Neural progenitor cell (in vitro differentiated cells): ENCODE measurements around the gene COX8C. TPM values are rescaled to one million over a fixed set of nuclear protein-coding genes. Genes with fewer than 3 reads are reported as not detected.

ENCODE experiments used
- DNase-seq: peaks from one replicate; pipeline ENCODE4 v3.0.0-alpha.2; 2016; ENCODE audit warnings: low spot score
- H2AFZ ChIP-seq: fragments of 200-600 bp; sonication (generic); replicated peaks from 2 replicates; pipeline ENCODE4 v1.6.1; 2016; ENCODE audit warnings: antibody characterized with exemption
- H3F3A ChIP-seq: fragments of 200-600 bp; sonication (generic); 2 replicates; pipeline ENCODE4 v1.6.1; 2016; ENCODE audit warnings: antibody characterized with exemption, low read depth
- H3K27ac ChIP-seq: fragments of 200-600 bp; sonication (generic); 2 replicates; pipeline ENCODE4 v1.5.1; 2016; ENCODE audit warnings: mild to moderate bottlenecking
- H3K27me3 ChIP-seq: fragments of 200-600 bp; sonication (generic); 2 replicates; pipeline ENCODE4 v1.6.1; 2016; ENCODE audit warnings: mild to moderate bottlenecking, moderate library complexity
- H3K36me3 ChIP-seq: fragments of 200-600 bp; sonication (generic); 2 replicates; pipeline ENCODE4 v1.5.1; 2016
- H3K4me1 ChIP-seq: fragments of 200-600 bp; sonication (generic); 2 replicates; pipeline ENCODE4 v1.6.1; 2016; ENCODE audit warnings: mixed run types
- H3K4me2 ChIP-seq: fragments of 200-600 bp; sonication (generic); 2 replicates; pipeline ENCODE4 v1.6.1; 2016
- H3K4me3 ChIP-seq: fragments of 200-600 bp; sonication (generic); 2 replicates; pipeline ENCODE4 v1.5.1; 2016
- H3K79me2 ChIP-seq: fragments of 200-600 bp; sonication (generic); 2 replicates; pipeline ENCODE4 v1.6.1; 2016; ENCODE audit warnings: low read depth
- H3K9ac ChIP-seq: fragments of 200-600 bp; sonication (generic); 2 replicates; pipeline ENCODE4 v1.6.1; 2016
- H3K9me3 ChIP-seq: fragments of 200-600 bp; sonication (generic); 2 replicates; pipeline ENCODE4 v1.5.1; 2016; ENCODE audit warnings: low read depth
- H4K20me1 ChIP-seq: fragments of 200-600 bp; sonication (generic); 2 replicates; pipeline ENCODE4 v1.6.1; 2016; ENCODE audit warnings: low read depth
- H3K27ac Mint-ChIP-seq: 3 replicates; pipeline ENCODE4 v1.8.0; 2021; ENCODE audit warnings: mixed read lengths
- H3K27me3 Mint-ChIP-seq: 2 replicates; pipeline ENCODE4 v1.8.0; 2022; ENCODE audit warnings: low read depth, mild to moderate bottlenecking, inconsistent platforms, moderate library complexity, mixed read lengths; ENCODE audit not compliant: insufficient read depth
- H3K36me3 Mint-ChIP-seq: 3 replicates; pipeline ENCODE4 v1.8.0; 2021; ENCODE audit warnings: mixed read lengths
- H3K4me1 Mint-ChIP-seq: 3 replicates; pipeline ENCODE4 v1.8.0; 2021; ENCODE audit warnings: mixed read lengths
- H3K4me3 Mint-ChIP-seq: 3 replicates; pipeline ENCODE4 v1.8.0; 2021; ENCODE audit warnings: mild to moderate bottlenecking, moderate library complexity, mixed read lengths
- H3K9me3 Mint-ChIP-seq: 3 replicates; pipeline ENCODE4 v1.8.0; 2020; ENCODE audit warnings: mixed read lengths
- CTCF ChIP-seq: fragments of 200-600 bp; sonication (generic); IDR thresholded peaks from 2 replicates; pipeline ENCODE4 v1.5.1; 2017; ENCODE audit warnings: antibody characterized with exemption, mild to moderate bottlenecking
- EZH2 ChIP-seq: fragments of 200-600 bp; sonication (generic); IDR thresholded peaks from 2 replicates; pipeline ENCODE4 v1.6.1; 2017; ENCODE audit warnings: antibody characterized with exemption, mild to moderate bottlenecking, moderate library complexity
- EZH2phosphoT487 ChIP-seq: fragments of 200-600 bp; sonication (generic); IDR thresholded peaks from 2 replicates; pipeline ENCODE4 v1.6.1; 2017; ENCODE audit warnings: antibody characterized with exemption
- total RNA-seq: library from RNA; depleted of rRNA; stranded (reverse); fragments of >200 nt; gene quantifications from 2 replicates; pipeline ENCODE4 v1.2.3, GENCODE V29; 2015; ENCODE audit warnings: low replicate concordance

COX8C gene
- total RNA-seq, 1 donor from 2014 or later = not detected

GRCh38 chr14:93304771-93305170 lies 42.2 kb upstream of the COX8C start:
- no peak overlapping the region for H3K4me3 ChIP-seq
- no peak overlapping the region for H3K27ac ChIP-seq
- no peak overlapping the region for H3K4me2 ChIP-seq
- TF ChIP-seq CTCF = no peak
- H3K9ac ChIP-seq = no peak overlapping the region
- Mint-ChIP-seq H3K27ac (no peak overlapping the region), H3K9me3 (no peaks in the 10 kb centered on the region), H3K4me1 (peaks cover 20% of the 10 kb centered on the region), H3K36me3 (peaks cover 2% of the 10 kb centered on the region), H3K27me3 (peaks cover 5% of the 10 kb centered on the region), H3K4me3 (no peak overlapping the region)
- peaks cover 17% of the 10 kb centered on the region for H3F3A ChIP-seq
- H3K9me3 ChIP-seq = no peaks in the 10 kb centered on the region
- H3K27me3 ChIP-seq = no peaks in the 10 kb centered on the region
- peaks cover 100% of the 10 kb centered on the region for H3K79me2 ChIP-seq
- H4K20me1 ChIP-seq = peaks cover 27% of the 10 kb centered on the region
- peaks cover 24% of the 10 kb centered on the region for H3K4me1 ChIP-seq
- DNase-seq = no peak
- H2AFZ ChIP-seq = no peak overlapping the region
- H3K36me3 ChIP-seq = no peaks in the 10 kb centered on the region

- H3K4me3 ChIP-seq = no peak overlapping the region
- H3K27me3 Mint-ChIP-seq = no peaks in the 10 kb centered on the region
- DNase-seq = no peak
- no peaks in the 10 kb centered on the region for H3K36me3 ChIP-seq
- TF ChIP-seq EZH2 = no peak
- no peak for TF ChIP-seq CTCF
- no peak for TF ChIP-seq EZH2phosphoT487
- H3K4me3 Mint-ChIP-seq = no peak overlapping the region
- H3K36me3 Mint-ChIP-seq = no peaks in the 10 kb centered on the region
- H4K20me1 ChIP-seq = peaks cover 37% of the 10 kb centered on the region
- no peak overlapping the region for H2AFZ ChIP-seq
- H3K9me3 Mint-ChIP-seq = no peaks in the 10 kb centered on the region
- H3K4me1 ChIP-seq = peaks cover 23% of the 10 kb centered on the region
- peaks cover 100% of the 10 kb centered on the region for H3K79me2 ChIP-seq
- no peak overlapping the region for H3K27ac ChIP-seq
- peaks cover 17% of the 10 kb centered on the region for H3K4me1 Mint-ChIP-seq
- peaks cover 17% of the 10 kb centered on the region for H3F3A ChIP-seq
- H3K27ac Mint-ChIP-seq = no peak overlapping the region
- no peak overlapping the region for H3K4me2 ChIP-seq
- no peaks in the 10 kb centered on the region for H3K9me3 ChIP-seq
- no peak overlapping the region for H3K9ac ChIP-seq
- H3K27me3 ChIP-seq = no peaks in the 10 kb centered on the region
Observed at GRCh38 chr14:93305725-93306418, 41.1 kb upstream of the COX8C start.

GRCh38 chr14:93306812-93307211 lies 40.2 kb upstream of the COX8C start:
- Mint-ChIP-seq H3K4me3 (no peak overlapping the region), H3K9me3 (no peaks in the 10 kb centered on the region), H3K27ac (no peak overlapping the region), H3K27me3 (no peaks in the 10 kb centered on the region), H3K36me3 (no peaks in the 10 kb centered on the region), H3K4me1 (peaks cover 15% of the 10 kb centered on the region)
- no peak overlapping the region for H3K4me3 ChIP-seq
- H3K4me2 ChIP-seq = no peak overlapping the region
- H3K36me3 ChIP-seq = no peaks in the 10 kb centered on the region
- peaks cover 15% of the 10 kb centered on the region for H3F3A ChIP-seq
- no peak overlapping the region for H2AFZ ChIP-seq
- TF ChIP-seq CTCF = no peak
- TF ChIP-seq EZH2 = no peak
- no peak overlapping the region for H3K27ac ChIP-seq
- H3K4me1 ChIP-seq = peaks cover 20% of the 10 kb centered on the region
- H3K79me2 ChIP-seq = peaks cover 99% of the 10 kb centered on the region
- H3K27me3 ChIP-seq = no peaks in the 10 kb centered on the region
- no peak overlapping the region for H3K9ac ChIP-seq
- no peak for DNase-seq
- H3K9me3 ChIP-seq = no peaks in the 10 kb centered on the region
- H4K20me1 ChIP-seq = peaks cover 37% of the 10 kb centered on the region
